ENCODE results near the gene HERPUD1. TPM values are rescaled to one million over a fixed set of nuclear protein-coding genes. Genes with fewer than 3 reads are reported as not detected.
A peak's percentile ranks its signal among the peaks of the same experiment; 100 is the strongest.

The HERPUD1 gene
- total RNA-seq, 1 donor from 2014 or later, result 60.8 TPM

DNA sequence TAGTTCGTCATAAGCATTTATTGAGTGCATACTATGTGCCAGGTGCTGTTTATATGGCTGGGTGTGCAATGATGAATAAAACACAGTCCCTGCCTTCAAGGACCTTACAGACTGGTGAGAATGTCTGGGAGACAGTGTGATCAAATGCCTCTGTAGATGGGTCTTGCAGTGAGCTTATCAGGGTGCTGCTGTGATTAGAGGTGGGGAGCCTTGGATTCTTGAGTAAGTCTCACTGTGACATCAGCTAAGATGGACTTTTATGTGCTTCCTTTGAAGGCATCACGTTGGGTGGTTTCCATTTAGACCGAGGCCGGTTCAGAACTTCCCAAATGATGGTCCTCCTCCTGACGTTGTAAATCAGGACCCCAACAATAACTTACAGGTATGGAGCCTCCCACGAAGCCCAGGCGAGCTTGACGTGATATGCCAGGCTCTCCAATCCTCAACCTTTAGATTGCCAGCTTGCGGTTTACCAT is 10.0 kb downstream of the HERPUD1 start:
- H3K9me3 Mint-ChIP-seq (ENCODE audit: unreplicated experiment), result no peaks in the 10 kb centered on the region

DNA sequence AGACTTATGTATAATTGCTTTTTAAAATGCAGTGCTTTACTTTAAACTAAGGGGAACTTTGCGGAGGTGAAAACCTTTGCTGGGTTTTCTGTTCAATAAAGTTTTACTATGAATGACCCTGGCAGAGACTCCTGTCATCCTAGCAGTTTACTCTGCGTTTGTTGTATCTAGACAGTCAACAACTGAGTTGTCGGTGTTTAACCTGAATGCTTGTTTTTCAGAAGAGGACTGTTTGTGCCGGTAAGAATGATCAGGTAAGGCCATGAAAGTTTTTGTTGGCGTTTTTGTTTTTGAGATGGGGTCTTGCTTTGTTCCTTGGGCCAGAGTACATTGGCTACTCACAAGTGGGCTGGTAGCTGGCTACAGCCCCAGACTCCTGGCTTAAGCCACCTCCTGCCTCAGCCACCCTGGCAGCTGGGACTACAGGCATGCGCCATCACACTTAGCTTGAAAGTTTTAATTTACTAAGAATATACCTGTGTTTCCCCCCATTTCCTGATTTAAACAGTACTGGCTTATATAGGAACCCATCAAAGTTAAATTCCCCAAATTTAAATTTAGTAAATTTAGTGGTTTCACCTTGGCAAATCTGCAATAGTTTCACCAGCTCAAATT is 11.9 kb downstream of the HERPUD1 start:
- Mint-ChIP-seq H3K4me1 (ENCODE audit: unreplicated experiment) (no peaks in the 10 kb centered on the region), H3K27me3 (ENCODE audit: unreplicated experiment) (no peaks in the 10 kb centered on the region), H3K9me3 (ENCODE audit: unreplicated experiment) (no peaks in the 10 kb centered on the region), H3K36me3 (ENCODE audit: low read depth, unreplicated experiment) (peaks cover 25% of the 10 kb centered on the region), H3K4me3 (ENCODE audit: unreplicated experiment) (no peak overlapping the region), H3K27ac (ENCODE audit: unreplicated experiment) (no peak overlapping the region)
- TF ChIP-seq, protein P1, sequence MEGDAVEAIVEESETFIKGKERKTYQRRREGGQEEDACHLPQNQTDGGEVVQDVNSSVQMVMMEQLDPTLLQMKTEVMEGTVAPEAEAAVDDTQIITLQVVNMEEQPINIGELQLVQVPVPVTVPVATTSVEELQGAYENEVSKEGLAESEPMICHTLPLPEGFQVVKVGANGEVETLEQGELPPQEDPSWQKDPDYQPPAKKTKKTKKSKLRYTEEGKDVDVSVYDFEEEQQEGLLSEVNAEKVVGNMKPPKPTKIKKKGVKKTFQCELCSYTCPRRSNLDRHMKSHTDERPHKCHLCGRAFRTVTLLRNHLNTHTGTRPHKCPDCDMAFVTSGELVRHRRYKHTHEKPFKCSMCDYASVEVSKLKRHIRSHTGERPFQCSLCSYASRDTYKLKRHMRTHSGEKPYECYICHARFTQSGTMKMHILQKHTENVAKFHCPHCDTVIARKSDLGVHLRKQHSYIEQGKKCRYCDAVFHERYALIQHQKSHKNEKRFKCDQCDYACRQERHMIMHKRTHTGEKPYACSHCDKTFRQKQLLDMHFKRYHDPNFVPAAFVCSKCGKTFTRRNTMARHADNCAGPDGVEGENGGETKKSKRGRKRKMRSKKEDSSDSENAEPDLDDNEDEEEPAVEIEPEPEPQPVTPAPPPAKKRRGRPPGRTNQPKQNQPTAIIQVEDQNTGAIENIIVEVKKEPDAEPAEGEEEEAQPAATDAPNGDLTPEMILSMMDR (IDR thresholded peaks at IDR 0.05; ENCODE audit: unreplicated experiment), result no peak
- DNase-seq (ENCODE audit: low spot score), result no peak

More for the DNA sequence above, 10.0 kb downstream of the HERPUD1 start:
- Mint-ChIP-seq H3K27me3 (ENCODE audit: unreplicated experiment) (no peaks in the 10 kb centered on the region), H3K4me3 (ENCODE audit: unreplicated experiment) (no peak overlapping the region), H3K4me1 (ENCODE audit: unreplicated experiment) (peaks cover 4% of the 10 kb centered on the region), H3K36me3 (ENCODE audit: low read depth, unreplicated experiment) (peaks cover 41% of the 10 kb centered on the region), H3K27ac (ENCODE audit: unreplicated experiment) (no peak overlapping the region)
- TF ChIP-seq, protein P1 (IDR thresholded peaks at IDR 0.05; ENCODE audit: unreplicated experiment), result no peak
- no peak for DNase-seq (ENCODE audit: low spot score)

DNA sequence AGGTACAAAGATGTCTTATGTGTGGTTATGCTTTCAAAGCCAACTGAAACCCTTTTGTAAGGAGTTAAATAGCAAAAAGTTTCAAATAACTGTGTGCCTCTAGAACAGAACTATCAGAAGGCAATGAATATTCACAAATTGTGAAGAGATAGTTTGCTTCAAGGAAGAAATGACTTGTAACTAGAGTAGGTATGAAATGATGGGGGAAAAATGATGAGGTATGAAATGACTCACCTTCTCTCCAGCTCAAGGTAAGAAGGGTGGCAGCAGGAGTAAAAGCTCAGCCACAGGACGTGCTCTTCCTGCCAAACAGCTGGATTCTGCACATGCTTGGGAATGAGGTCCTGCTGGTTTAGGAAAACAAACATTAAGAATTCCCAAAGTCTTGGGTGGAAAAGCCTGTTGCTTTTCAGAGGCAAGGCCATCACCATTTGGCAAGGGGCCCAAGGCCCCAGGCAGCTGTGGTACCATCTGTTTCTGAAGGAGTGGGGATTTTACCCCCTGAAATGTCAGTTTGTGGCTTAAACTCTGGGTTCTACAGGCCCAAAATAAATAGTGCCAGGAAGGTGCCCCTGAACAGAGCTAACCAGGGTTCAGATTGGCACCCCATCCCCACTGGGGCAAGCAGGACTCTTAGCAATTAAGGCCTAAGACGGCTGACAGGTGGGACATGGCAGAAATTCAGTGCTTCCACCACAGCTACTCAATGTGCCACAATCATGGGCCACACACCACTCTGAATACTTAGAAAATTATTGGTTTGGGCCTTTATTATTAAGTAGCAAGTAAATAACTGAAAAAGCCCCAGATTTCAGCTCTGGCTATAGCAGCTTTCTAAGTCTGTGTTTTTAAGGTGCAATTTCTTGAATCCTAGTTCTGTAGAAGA is 13.3 kb downstream of the HERPUD1 start:
- Mint-ChIP-seq H3K4me3 (ENCODE audit: unreplicated experiment) (peak overlapping the region; percentile 52), H3K36me3 (ENCODE audit: low read depth, unreplicated experiment) (peaks cover 16% of the 10 kb centered on the region), H3K27ac (ENCODE audit: unreplicated experiment) (no peak overlapping the region), H3K9me3 (ENCODE audit: unreplicated experiment) (no peaks in the 10 kb centered on the region), H3K4me1 (ENCODE audit: unreplicated experiment) (peaks cover 2% of the 10 kb centered on the region), H3K27me3 (ENCODE audit: unreplicated experiment) (no peaks in the 10 kb centered on the region)
- no peak for DNase-seq (ENCODE audit: low spot score)
- TF ChIP-seq, protein P1 (IDR thresholded peaks at IDR 0.05; ENCODE audit: unreplicated experiment), result no peak

GRCh38 chr16:56945847-56946527 is 14.0 kb downstream of the HERPUD1 start:
- H3K36me3 Mint-ChIP-seq (ENCODE audit: low read depth, unreplicated experiment), result peaks cover 15% of the 10 kb centered on the region
- DNase-seq (ENCODE audit: low spot score), result no peak
- no peaks in the 10 kb centered on the region for H3K9me3 Mint-ChIP-seq (ENCODE audit: unreplicated experiment)
- no peak overlapping the region for H3K27ac Mint-ChIP-seq (ENCODE audit: unreplicated experiment)
- H3K4me3 Mint-ChIP-seq (ENCODE audit: unreplicated experiment), result no peak overlapping the region
- peaks cover under 1% of the 10 kb centered on the region for H3K27me3 Mint-ChIP-seq (ENCODE audit: unreplicated experiment)
- H3K4me1 Mint-ChIP-seq (ENCODE audit: unreplicated experiment), result peaks cover 2% of the 10 kb centered on the region
- TF ChIP-seq, protein P1 (IDR thresholded peaks at IDR 0.05; ENCODE audit: unreplicated experiment), result no peak
